ENCODE results near the gene PRLR.
"Not testable (repeated sequence)": the region's sequence is repeated elsewhere in the genome, so short reads cannot be mapped to it uniquely, and the experiment has no call there.

PRLR gene

GRCh38 chr5:35230038-35230611 is at the start of gene PRLR:
Gene PRLR, minus strand, starts transcription at chr5:35230487. Its CDS starts 140,867 bp downstream, at chr5:35089620.
- DNase-seq (ENCODE audit: low spot score) = peak; percentile 58

DNA sequence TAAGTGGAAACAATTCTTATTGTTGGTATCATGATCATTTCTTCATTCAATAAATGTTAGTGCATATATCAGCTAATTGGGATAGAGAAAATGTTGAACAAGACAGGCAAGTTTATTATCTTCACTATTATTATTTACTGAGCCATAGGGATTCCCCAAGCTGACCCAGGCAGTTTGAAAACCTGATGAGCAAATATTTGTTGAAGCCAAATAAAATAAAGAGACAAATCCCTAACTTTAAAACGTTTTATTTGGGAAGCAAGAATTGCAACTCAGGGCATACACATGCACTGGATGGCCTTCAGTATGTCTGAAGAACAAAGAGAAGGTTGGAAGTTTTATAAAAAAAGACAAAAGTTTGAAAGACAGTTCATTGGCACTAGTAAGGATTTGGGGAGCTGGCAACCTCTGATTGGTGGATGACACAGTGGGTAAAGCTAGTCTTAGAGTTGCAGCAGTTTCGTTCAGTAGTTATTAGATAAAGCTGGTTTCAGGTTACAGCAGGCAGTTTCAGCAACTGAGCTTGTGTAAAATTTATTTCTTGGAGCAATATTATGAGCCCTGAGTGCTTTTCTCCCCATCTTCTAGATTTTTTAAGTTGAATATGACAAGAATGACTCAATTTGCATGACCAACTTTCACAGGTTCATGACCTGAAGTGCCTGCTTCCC is 44.7 kb upstream of the PRLR start:
- no peak for DNase-seq (ENCODE audit: low spot score)

DNA sequence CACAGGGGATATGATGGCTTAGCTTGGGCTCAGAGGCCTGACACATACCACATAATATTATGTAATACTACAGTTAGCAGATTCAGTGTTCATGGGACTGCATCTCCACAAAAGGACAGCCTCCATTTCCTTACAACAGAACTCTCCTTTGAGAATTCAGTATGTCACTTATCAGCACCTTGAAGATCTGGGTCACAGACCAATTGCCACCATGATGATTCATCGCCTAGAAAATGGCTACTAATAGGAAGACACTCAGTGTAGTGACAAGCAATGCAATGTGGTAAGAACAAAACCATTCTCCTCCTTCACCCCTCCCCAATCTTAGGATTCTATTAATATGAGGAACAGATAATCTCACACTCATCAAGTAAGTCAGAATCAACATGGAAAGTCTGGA is 38.7 kb upstream of the PRLR start:
- DNase-seq (ENCODE audit: low spot score) = no peak

DNA sequence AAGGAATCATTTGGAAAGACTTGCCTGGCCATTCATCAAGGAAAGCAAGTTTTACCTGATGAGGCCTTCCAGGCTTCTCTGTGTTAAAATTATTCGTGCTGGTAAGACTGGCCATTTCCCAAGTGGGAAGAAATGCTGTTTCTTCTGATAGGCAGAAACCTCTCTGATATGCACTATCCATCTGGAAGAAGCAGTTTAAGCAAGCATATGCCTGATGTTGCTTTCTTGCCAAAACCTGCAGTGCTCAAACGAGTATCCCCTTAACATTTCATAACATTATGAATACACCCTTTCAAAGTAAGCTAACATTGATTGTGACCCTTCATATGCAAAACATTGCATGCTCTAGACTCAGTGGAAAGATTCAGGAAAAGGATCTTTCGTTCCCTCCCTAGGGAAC is 36.0 kb upstream of the PRLR start:
- no peak for DNase-seq (ENCODE audit: low spot score)

DNA sequence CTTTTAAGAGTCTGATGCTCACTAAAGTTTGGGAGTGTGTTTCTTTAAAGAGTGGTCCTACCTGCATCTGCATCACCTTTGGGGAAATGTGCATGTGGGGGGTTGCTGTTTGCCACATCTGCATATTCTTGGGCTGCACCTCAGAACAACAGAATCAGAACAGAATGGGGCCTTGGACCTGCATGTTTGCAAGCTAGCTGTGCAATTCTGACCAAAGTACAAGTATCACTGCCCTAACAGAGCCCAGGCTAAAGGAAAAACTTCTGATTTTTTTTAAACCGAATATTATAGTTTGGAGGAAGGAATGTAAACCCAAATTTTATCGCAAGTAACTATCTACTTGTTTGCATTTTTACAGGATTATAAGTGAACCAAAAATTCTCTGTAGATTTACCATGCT is 34.2 kb upstream of the PRLR start:
- no peak for DNase-seq (ENCODE audit: low spot score)

GRCh38 chr5:35263266-35263877 is 33.1 kb upstream of the PRLR start:
- no peak for DNase-seq (ENCODE audit: low spot score)

GRCh38 chr5:35253582-35253981 is 23.3 kb upstream of the PRLR start:
- no peak for DNase-seq (ENCODE audit: low spot score)

- no peak for DNase-seq (ENCODE audit: low spot score)
Measured at GRCh38 chr5:35252963-35253362, 22.7 kb upstream of the PRLR start.

DNA sequence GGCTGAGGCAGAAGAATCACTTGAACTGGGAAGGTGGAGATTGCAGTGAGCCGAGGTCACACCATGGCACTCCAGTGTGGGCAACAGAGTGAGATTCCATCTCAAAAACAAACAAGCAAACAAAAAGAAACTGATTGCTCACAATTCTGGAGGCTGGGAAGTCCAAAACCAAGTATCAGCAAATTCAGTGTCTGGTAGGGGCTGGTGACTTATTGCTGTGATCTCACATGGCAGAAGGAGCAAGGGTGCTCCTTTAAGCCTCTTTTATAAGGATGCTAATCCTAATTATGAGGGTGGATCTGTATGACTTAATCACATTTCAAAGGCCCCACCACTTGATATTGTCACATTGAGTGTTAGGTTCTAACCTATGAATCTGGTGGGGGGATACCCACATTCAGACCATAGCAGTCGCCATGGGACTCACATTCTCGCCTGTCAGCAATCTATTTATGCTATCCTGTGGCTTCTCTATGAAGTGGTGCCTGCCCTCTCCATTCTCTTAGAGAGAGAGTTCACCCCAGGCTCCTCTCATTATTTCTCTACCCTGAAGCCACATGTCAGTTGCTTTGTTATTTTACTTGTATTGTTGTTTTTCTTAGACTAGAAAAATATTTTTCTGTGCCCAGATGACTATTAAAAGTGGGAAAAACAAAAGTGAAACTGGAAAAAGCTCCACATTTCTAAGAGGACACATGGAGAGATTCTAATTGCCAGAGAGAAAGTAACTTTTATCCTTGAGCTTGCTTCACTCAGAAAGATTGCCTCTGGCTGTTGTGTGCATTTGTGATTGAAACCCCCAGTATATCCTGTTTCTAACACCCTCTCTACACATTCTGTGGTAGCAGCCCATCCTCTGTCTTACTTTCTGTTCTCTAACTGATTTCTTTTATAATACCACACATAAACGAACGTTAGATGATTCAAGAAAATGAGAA is 18.8 kb upstream of the PRLR start:
- DNase-seq (ENCODE audit: low spot score) = peak; percentile 9

DNA sequence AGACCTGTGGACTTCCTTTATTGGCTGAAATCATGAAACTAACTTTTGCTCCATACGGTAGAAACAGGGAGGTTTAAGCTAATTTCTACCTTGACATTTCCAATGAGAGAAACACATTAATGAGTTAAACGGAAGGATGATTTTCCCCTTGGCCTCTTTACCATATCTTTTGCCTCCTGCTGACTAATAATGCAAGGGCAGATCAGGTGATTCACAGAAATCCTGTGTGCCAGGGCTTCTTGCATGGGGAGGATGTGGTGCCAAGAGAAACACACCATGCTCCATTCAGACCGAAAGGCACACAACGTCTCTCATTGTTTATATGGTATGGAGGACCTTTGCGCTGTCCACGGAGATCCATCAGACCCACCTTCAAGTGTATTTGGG is 17.4 kb upstream of the PRLR start:
- no peak for DNase-seq (ENCODE audit: low spot score)

GRCh38 chr5:35246900-35247647 is 16.8 kb upstream of the PRLR start:
- DNase-seq (ENCODE audit: low spot score) = no peak

- no peak for DNase-seq (ENCODE audit: low spot score)
Measured at GRCh38 chr5:35246411-35246810, 16.1 kb upstream of the PRLR start.

DNA sequence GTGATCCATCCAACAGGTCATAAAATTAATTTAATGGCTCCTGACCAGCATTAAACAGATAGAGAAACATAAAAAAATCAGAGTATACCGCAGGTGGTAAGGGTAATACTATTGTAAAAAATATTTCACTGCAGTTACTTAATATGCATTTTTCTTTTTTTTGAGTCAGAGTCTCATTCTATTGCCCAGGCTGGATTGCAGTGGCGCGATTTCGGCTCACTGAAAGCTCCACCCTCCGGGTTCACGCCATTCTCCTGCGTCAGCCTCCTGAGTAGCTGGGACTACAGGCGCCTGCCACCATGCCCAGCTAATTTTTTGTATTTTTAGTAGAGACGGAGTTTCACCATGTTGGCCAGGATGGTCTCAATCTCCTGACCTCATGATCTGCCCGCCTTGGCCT is 15.1 kb upstream of the PRLR start:
- DNase-seq (ENCODE audit: low spot score) = not testable (repeated sequence)

GRCh38 chr5:35244171-35244570 is 13.9 kb upstream of the PRLR start:
- no peak for DNase-seq (ENCODE audit: low spot score)

DNA sequence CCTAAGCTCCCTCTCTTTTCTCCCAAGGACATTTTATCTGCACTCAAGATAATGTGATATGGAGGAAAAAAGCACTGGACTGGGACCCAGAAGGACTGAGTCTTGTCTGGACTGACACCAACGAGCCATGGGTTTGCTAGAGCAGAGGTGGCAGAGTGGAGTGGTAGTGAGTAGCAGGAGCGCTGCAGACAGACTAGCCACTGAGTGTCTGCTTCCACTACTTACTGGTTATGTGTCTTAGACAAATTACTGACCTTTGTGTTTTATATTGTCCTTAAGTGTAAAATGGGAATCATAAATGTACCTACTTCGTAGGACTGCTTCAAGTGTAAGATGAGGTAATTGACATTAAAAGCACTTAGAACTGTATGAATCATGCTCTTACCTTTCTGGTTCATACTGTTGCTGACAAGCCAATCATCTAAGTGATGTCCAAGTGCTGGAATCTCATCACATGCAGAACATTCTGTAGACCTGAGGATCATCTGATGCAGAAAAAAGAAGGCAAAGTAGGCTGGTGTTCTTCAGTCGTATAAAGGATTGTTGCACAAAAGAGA is 12.5 kb upstream of the PRLR start:
- no peak for DNase-seq (ENCODE audit: low spot score)

DNA sequence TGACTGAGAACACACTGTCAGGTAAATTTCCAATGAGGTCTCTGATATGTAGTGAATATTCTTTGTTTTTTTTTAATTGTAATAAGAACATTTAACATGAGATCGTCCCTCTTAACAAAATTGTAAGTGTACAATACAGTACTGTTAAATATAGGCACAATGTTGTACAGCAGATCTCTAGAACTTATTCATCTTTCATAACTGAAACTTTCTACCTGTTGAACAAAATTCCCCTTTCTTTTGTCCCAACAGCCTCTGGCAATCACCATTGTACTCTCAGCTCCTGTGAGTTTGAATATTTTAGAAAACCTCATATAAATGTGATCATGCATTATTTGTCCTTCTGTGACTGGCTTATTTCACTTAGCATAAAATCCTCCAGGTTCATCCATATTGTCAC is 10.6 kb upstream of the PRLR start:
- no peak for DNase-seq (ENCODE audit: low spot score)

GRCh38 chr5:35239911-35240610 is 9.8 kb upstream of the PRLR start:
- DNase-seq (ENCODE audit: low spot score) = no peak

DNA sequence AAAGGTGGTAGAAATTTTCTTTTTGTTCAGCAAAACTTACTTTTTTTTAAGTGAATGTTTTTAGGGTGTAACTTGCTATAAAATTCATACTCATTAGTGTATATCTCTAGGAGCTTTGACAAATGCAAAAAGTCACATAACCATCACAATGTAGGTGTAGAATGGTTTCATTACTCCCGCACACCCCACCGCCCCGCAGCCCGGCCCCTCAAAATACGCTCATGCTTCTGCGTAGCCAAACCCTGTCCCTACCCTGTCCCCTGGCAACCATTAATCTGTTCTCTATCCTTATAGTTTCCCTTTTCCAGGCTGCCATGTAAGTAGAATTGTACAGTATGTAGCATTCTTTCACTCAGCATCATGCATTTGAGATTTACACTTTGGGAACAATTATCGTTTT is 9.2 kb upstream of the PRLR start:
- no peak for DNase-seq (ENCODE audit: low spot score)

DNA sequence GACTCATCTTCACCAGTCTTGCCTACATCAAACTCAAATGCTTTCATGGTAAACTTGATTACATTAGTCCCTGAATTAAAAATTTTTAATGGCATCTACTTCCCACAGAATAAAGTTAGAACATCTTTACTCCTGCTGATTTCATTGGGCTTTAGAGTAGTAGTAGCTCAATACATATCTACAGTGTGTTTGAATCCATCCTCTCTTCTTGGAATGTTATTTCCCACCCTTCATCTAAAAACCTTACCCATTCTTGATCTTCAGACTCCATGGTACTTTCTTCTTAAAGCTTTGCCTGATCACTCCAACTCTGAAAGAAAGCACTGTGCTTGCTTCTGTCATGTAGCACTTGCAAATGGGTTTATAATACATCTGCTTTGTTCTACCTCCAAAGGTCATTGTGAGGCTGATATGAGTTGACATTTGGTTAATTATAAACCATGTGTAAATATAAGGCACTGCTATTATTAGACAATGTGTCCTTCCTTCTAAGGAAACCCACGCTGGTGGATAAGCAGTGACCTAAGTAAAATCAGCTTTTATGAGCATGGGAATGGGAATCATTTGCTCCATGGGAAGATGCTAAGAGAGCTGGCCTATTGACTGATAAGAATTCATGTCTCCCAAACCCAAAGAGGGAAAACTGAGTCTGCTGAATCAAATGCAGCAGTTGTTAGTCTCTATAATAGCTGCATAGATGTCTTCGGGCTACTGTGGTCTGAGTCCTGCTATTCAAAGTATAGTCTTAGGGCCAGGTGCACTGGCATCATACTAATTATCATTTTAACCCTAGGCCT is 7.5 kb upstream of the PRLR start:
- DNase-seq (ENCODE audit: low spot score) = peak; percentile 82

GRCh38 chr5:35236770-35237169 is 6.5 kb upstream of the PRLR start:
- no peak for DNase-seq (ENCODE audit: low spot score)

All from LoVo (cell line).